HG03460 (cell line): ENCODE measurements around the gene RAD51B.

ENCODE experiments used
- ATAC-seq: cut with Tn5 transposase; IDR thresholded peaks from one replicate; pipeline ENCODE4 v1.9.1; 2021; ENCODE audit not compliant: unreplicated experiment

The RAD51B gene

DNA sequence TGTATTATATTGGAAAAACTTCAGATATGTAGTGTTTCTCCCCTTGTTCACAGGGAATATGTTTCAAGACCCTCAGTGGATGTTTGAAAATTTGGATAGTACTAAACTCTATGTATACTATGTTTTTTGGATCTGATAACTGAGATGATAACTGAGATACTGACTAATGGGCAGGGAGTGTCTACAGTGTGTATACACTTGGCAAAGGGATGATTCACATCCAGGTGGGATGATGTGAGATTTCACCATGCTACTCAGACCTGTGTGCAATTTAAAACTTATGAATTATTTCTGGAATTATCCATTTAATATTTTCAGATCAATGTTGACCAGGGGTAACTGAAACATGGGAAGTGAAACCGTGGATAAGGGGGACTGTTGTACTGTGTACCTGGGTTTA, 13.8 kb downstream of the RAD51B start:
- ATAC-seq = no peak

DNA sequence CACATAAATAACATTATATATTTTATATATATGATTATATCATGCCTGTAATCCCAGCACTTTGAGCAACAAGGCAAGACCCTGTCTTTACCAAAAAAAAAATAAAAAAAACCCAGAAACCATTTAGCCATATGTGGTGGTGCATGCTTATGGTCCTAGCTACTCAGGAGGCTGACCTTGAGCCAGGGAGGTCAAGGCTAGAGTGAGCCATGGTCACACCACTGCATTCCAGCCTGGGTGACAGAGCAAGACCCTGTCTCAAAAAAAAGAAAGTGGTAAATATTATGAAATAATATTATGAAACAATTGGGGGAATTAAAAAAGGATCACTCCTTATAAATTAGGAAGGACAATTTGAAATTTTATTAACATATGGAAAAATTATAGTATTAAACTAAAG, 16.0 kb downstream of the RAD51B start:
- ATAC-seq = no peak

GRCh38 chr14:67837011-67837624, 17.5 kb downstream of the RAD51B start:
- ATAC-seq = no peak

GRCh38 chr14:67846029-67846610, 26.5 kb downstream of the RAD51B start:
- ATAC-seq = no peak

DNA sequence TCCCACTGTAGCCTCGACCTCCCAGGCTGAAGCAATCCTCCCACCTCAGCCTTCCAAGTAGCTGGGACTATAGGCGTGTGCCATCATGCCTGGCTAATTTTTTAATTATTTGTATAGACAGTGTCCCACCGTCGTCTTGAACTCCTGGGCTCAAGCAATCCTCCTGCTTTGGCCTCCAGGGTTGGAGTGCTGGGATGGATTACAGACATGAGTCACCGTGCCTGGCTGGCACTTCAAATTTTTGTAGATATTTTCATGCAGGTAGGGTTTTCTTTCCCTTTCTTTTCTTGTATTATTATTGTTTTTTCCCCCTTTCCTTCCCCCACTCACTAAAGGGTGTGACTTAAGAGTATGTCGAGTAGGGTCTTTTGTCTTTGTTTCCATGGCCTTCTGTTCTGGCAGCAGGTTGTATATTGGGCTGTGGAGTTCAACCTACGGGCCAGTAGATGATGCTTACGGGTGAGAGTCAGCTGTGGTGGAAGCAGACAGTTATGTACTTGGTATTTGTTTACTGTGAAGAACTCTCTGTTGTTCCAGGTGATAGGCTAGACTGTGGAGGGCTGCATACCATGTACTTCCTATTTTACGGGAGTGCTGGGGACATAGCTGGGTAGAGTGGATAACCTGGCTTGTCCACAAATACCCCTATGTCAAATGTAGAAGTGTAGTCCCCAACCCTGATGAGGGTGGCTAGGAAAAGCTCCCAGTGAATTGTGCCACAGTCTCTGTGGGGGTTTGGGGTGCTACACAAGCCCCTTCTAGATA, 30.7 kb downstream of the RAD51B start:
- ATAC-seq = no peak

- ATAC-seq = no peak
These were observed 32.3 kb downstream of the RAD51B start for GRCh38 chr14:67851785-67852410.

- ATAC-seq = no peak
These were observed 33.5 kb downstream of the RAD51B start for GRCh38 chr14:67852926-67853604.

DNA sequence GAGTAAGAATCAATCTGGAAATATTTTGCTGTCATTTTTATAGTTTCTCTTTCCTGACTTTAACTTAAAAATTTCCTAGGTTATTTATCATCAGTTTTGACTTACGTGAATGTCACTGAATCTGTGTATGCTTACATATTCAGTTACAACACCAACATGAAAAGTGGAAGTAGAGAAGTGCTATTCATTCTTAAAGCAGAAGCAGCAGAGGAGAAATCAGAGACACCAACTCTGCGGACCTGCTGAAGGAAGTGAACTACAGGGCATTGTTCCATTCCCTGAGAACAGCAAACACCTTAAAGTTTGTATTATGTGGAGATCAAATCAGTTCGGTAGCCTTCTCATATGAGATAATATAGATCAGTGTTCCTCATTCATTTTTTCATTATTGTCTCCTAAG, 34.1 kb downstream of the RAD51B start:
- ATAC-seq = no peak

- ATAC-seq = no peak
These were observed 37.2 kb downstream of the RAD51B start for GRCh38 chr14:67856827-67857226.

DNA sequence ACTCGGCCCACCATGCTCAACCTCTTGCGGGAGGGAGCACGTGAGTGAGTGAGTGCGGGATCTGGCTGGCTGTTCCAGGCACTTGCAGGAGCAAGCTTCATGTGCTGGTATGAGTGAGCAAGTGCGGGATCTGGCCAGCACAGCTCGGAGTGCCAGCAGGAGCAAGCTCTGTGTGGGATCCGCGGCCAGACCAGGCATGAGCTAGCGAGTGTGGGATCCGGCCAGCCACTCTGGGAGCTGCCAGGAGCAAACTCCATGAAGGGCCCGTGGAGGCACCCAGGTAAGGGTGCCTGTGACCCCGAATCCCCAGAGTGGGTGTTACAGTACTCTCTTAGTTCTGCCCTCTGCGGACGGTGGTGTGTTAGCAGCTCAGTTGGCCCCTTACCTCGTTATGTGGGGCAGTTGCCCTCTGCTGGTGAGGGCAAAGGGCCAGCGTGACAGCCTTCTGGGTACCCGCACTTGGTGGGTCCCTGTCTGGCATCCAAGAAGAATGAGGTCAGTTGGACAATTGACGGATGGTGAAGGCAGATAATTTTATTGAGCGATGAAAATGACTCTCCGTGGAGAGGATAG, 38.3 kb downstream of the RAD51B start:
- ATAC-seq = no peak

GRCh38 chr14:67859169-67859749, 39.7 kb downstream of the RAD51B start:
- no peak for ATAC-seq

DNA sequence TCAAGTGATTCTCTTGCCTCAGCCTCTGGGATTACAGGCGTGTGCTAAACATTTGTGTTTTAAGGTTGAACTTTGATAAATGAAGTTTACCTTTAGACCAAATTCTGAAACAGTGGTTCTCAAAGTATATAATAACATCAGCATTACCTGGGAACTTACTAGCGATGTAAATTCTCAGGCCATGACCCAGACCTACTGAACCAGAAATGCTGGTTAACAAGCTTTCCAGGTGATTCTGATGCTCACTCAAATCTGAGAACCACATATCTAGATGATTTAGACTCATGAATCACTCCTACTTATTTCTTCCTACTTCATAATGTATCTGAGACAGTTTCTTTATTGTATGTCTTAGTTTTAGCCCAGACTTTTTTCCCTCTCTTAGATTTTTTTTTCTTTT, 43.6 kb downstream of the RAD51B start:
- ATAC-seq = no peak

DNA sequence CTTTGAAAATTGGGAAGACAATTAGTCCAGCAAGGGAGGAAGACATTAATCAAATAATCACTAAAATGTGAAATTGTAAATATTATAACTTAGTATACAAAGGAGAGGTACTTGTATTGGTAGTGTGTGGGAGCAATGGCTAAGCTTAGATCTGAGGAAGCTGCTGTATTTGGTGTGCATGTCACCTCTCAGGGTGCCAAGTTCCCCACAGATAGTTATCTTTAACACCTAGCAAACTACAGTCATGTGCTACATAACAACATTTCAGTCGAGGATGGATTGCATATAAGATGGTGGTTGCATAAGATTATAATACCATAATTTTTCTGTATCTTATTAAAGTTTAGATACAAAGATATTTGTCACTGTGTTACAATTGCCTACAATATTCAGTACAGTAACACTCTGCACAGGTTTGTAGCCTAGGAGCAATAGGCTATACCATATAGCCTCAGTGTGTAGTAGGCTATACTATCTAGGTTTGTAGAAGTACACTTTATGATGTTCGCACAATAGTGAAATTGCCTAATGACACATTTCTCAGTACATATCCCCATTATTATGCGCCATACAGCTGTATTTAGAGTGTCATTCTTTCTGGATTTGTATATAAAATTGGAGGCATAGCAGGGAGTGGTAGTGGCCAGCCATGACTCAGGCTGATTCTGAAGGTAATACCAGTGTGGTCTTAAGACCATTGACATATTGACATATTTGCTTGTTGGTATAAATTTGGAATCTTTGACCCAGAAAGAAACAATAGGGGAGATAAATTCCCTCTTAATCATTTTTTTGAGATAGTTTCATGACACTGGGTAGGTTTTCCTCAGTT, 55.8 kb downstream of the RAD51B start:
- ATAC-seq = no peak

DNA sequence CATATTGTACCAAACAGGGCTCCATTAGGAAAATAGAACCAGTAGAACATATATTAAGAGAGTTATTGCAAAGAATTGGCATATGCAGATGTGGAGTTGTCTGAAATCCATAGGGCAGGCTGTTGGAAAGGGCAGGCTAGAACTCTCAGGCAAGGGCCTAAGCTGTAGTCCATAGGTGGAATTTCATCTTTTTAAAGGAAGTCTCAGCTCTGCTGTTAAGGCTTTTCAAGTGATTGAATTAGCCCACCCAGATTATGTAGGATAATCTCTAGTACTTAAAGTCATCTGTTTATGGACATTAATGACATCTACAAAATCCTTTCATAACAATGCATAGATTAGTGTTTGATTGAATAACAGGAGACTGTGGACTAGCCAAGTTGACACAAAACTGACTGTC, 59.4 kb downstream of the RAD51B start:
- no peak for ATAC-seq

- peak; percentile 95 for ATAC-seq
These were observed 61.6 kb downstream of the RAD51B start for GRCh38 chr14:67881225-67881624.

- no peak for ATAC-seq
These were observed 63.5 kb downstream of the RAD51B start for GRCh38 chr14:67882986-67883555.

DNA sequence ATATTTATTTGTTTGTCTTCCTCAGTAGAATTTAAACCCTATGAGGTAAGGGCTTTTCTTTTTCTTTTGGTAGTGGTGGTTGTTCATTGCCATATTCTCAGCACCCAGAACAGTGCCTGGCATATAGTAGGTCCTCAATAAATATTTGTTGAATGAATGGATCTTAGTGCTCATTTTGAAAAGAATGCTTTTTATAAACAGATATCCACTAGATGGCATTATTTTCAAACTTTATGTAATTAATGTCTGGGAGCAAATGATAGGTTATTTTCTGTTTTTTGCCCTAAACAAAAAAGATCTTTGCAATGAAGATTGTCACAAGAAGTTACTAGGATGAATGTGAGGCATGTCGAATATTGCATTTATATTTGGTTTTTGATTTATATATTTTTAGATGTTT, 64.1 kb downstream of the RAD51B start:
- no peak for ATAC-seq

GRCh38 chr14:67886191-67886590, 66.6 kb downstream of the RAD51B start:
- no peak for ATAC-seq

DNA sequence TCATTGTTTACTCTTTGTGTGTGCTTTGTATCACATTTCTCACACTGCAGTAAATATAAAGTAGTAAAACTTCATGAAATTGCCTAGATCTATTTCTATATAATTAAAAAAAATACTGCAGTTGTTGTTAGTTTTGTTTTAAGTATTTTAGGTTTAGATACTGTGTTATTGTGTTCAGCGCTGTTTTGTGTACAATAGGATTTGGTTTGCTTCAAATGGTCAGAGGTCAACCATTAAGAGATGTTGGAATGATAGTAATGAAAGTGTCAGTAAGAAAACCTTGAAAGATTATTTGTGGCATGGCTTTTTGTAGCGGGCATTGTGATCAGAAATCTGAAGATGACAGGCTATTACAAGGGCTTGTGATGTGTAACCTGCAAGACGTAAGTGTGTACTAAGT, 67.9 kb downstream of the RAD51B start:
- no peak for ATAC-seq
